Right renal pelvis (tissue), 4 donors: ENCODE results near the gene FGF16. TPM values are rescaled to one million over a fixed set of nuclear protein-coding genes. Genes with fewer than 3 reads are reported as not detected.
"Not testable (repeated sequence)": the region's sequence is repeated elsewhere in the genome, so short reads cannot be mapped to it uniquely, and the experiment has no call there.

ENCODE experiments used
- DNase-seq, 4 donors: peaks; one replicate each; pipeline ENCODE4 v3.0.0-alpha.2; 2013; ENCODE audit warnings: low read depth in 4 of 4, low spot score in 3 of 4, missing footprints in 1 of 4
- polyA plus RNA-seq, 4 donors: library from polyadenylated mRNA; unstranded; fragments of 120-200 nt; gene quantifications; one replicate each; pipeline ENCODE4 v1.2.1, GENCODE V29; 2013; ENCODE audit not compliant: insufficient read length in 4 of 4

The FGF16 gene
- polyA plus RNA-seq: under 1 TPM in 3 of 4 donors, not detected in 1; 0.12 to 0.22 (median 0.16) TPM

GRCh38 chrX:77446908-77447652 is at the start of gene FGF16:
FGF16 (plus strand) TSS chrX:77447389; CDS start chrX:77447675, 286 bp downstream.
- DNase-seq: no peak

- DNase-seq: no peak
Observed at GRCh38 chrX:77398330-77398954, 48.7 kb upstream of the FGF16 start.

- no peak for DNase-seq
Observed at GRCh38 chrX:77404419-77404818, 42.8 kb upstream of the FGF16 start.

GRCh38 chrX:77407821-77408220 is 39.4 kb upstream of the FGF16 start:
- DNase-seq: not testable (repeated sequence)

- DNase-seq: no peak
Observed at GRCh38 chrX:77412631-77413030, 34.6 kb upstream of the FGF16 start.

- DNase-seq: no peak
Observed at GRCh38 chrX:77415161-77415560, 32.0 kb upstream of the FGF16 start.

- DNase-seq: no peak
Observed at GRCh38 chrX:77415882-77416281, 31.3 kb upstream of the FGF16 start.

GRCh38 chrX:77422891-77423648 is 24.1 kb upstream of the FGF16 start:
- no peak for DNase-seq

- DNase-seq: no peak
Observed at GRCh38 chrX:77426811-77427210, 20.4 kb upstream of the FGF16 start.

GRCh38 chrX:77427611-77428010 is 19.6 kb upstream of the FGF16 start:
- DNase-seq: no peak

GRCh38 chrX:77428551-77428950 is 18.6 kb upstream of the FGF16 start:
- no peak for DNase-seq

- DNase-seq: no peak
Observed at GRCh38 chrX:77431227-77431626, 16.0 kb upstream of the FGF16 start.

- no peak for DNase-seq
Observed at GRCh38 chrX:77433001-77433400, 14.2 kb upstream of the FGF16 start.

GRCh38 chrX:77434962-77435361 is 12.2 kb upstream of the FGF16 start:
- no peak for DNase-seq

- DNase-seq: no peak
Observed at GRCh38 chrX:77436271-77436670, 10.9 kb upstream of the FGF16 start.

GRCh38 chrX:77436682-77437081 is 10.5 kb upstream of the FGF16 start:
- no peak for DNase-seq

GRCh38 chrX:77440330-77440729 is 6.9 kb upstream of the FGF16 start:
- no peak for DNase-seq

GRCh38 chrX:77441033-77441432 is 6.2 kb upstream of the FGF16 start:
- DNase-seq: no peak

- DNase-seq: no peak
Observed at GRCh38 chrX:77441479-77441878, 5.7 kb upstream of the FGF16 start.

- no peak for DNase-seq
Observed at GRCh38 chrX:77442728-77443127, 4.5 kb upstream of the FGF16 start.

GRCh38 chrX:77444075-77444474 is 3.1 kb upstream of the FGF16 start:
- no peak for DNase-seq
